Left ventricle myocardium inferior (tissue), 1 donor: ENCODE measurements around the gene BRME1. TPM values are rescaled to one million over a fixed set of nuclear protein-coding genes. Genes with fewer than 3 reads are reported as not detected.
A peak's percentile ranks its signal among the peaks of the same experiment; 100 is the strongest.

Experiments used
- DNase-seq: peaks from one replicate; pipeline ENCODE4 v3.0.0-alpha.2; 2020
- H3K27ac ChIP-seq: fragments of 200-600 bp; replicated peaks from 2 replicates; pipeline ENCODE4 v1.8.0; 2021
- H3K27me3 ChIP-seq: fragments of 200-600 bp; 2 replicates; pipeline ENCODE4 v1.8.0; 2021; ENCODE audit warnings: low read depth
- H3K36me3 ChIP-seq: fragments of 200-600 bp; 2 replicates; pipeline ENCODE4 v1.8.0; 2021
- H3K4me1 ChIP-seq: fragments of 200-600 bp; 2 replicates; pipeline ENCODE4 v1.8.0; 2021
- H3K4me3 ChIP-seq: fragments of 200-600 bp; 2 replicates; pipeline ENCODE4 v1.8.0; 2021; ENCODE audit warnings: mild to moderate bottlenecking, moderate library complexity
- H3K9me3 ChIP-seq: fragments of 200-600 bp; replicated peaks from 2 replicates; pipeline ENCODE4 v1.8.0; 2021
- intact Hi-C: fragments of 100-400 bp; cut with micrococcal nuclease; formaldehyde crosslinking; loops from one replicate; pipeline ENCODE4 v1.11.0; 2022
- total RNA-seq: library from RNA; stranded (reverse); fragmentation: NEBNext Ultra II Directional; extraction: Animal tissue kit (Norgen Biotek cat#: 25700); gene quantifications from one replicate; pipeline ENCODE4 v1.2.1, GENCODE V29; 2021
- TF ChIP-seq, protein P1 (sequence below): fragments of 200-600 bp; IDR thresholded peaks from 2 replicates; pipeline ENCODE4 v1.8.0; 2021; ENCODE audit warnings: antibody characterized with exemption, mild to moderate bottlenecking, borderline replicate concordance
- donor health status: DM: no; HTN: yes; CAD: no; lungs with severe emphysema.

Gene BRME1
- total RNA-seq, 1 donor from 2014 or later, result 0.82 TPM

DNA sequence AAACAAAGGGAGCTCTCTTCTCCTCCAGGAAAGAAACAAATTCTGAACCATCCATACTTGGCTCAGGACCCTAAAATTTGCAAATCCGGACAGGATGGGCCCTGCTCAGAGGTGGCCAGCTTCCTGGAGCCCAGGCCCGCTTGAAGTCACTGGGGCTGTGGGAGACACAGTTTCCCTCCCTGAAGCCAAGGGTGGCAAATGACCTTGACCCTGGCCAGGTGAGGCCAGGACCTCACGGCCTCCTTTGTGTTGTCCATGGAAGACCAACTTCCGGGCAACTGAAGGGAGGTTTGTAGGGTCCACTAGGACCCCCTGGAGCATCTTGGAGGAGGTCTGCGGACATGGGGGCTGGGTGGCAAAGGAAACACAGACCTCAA, 23.5 kb downstream of the BRME1 start:
- TF ChIP-seq, protein P1, sequence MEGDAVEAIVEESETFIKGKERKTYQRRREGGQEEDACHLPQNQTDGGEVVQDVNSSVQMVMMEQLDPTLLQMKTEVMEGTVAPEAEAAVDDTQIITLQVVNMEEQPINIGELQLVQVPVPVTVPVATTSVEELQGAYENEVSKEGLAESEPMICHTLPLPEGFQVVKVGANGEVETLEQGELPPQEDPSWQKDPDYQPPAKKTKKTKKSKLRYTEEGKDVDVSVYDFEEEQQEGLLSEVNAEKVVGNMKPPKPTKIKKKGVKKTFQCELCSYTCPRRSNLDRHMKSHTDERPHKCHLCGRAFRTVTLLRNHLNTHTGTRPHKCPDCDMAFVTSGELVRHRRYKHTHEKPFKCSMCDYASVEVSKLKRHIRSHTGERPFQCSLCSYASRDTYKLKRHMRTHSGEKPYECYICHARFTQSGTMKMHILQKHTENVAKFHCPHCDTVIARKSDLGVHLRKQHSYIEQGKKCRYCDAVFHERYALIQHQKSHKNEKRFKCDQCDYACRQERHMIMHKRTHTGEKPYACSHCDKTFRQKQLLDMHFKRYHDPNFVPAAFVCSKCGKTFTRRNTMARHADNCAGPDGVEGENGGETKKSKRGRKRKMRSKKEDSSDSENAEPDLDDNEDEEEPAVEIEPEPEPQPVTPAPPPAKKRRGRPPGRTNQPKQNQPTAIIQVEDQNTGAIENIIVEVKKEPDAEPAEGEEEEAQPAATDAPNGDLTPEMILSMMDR, result no peak
- Histone ChIP-seq H3K27ac (peak overlapping the region; percentile 74), H3K4me1 (peaks cover 35% of the 10 kb centered on the region), H3K36me3 (no peaks in the 10 kb centered on the region), H3K4me3 (no peak overlapping the region), H3K27me3 (no peaks in the 10 kb centered on the region), H3K9me3 (no peaks in the 10 kb centered on the region)
- intact Hi-C loops, result no loop called here
- DNase-seq, result no peak

DNA sequence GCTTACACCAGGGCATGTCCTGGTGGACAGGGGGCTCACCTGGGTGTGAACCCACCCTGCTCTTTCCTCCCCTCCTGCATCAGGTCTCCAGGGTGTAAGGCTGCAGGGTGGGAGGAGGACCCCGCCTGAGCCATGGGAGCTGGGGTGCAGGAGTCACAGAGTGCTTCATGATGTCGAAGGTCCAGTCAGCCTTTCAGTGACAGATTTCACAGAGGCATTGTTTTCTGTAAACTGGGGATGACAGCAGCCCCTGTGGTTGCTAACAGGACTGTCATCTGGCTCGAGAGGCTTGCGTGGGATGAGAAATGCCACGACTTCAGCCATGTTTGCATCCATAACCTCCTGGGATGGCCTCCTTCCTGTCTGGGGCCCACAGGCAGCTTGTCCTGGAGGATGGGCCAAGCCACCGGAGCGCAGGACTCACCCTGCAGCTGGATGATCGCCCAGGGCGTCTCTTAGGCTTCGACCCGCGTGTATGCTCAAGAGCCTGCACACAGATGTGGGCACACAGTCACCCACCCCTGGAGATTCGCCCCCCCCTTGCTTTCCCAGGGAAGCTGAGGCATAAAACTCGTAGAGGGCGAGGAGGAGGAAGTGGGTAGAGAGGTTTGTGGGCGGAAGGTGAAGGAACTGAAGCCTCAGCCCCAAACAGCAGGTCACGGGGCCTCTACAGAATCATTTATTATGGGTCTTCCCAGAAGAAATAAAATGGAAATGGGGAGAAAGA, 24.1 kb downstream of the BRME1 start:
- Histone ChIP-seq H3K9me3 (no peaks in the 10 kb centered on the region), H3K4me1 (peaks cover 35% of the 10 kb centered on the region), H3K36me3 (no peaks in the 10 kb centered on the region), H3K27ac (peak overlapping the region; percentile 74), H3K27me3 (no peaks in the 10 kb centered on the region), H3K4me3 (no peak overlapping the region)
- DNase-seq, result no peak
- TF ChIP-seq, protein P1, result no peak
- intact Hi-C loops, result no loop called here

DNA sequence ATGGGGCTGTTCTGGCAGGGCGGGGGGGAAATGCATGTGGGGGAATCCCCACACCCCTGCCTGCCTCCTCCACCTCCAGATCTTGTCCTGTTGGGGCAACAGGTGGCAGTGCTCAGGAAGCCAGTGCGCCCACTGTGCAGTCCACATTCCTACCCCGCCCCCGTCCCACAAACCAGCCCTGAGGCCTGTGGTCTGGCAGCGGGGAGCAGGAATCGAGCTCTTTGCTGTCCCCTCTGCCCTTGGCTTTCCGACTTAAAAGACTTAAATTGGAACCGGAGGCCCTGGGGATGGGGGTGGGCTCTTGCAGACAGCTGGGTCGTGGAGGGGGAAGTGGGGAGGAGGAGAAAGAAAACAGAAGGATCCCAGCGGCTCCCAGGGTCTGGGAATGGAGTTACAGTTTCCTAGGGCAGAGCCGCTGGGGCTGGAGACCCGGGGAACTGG, 24.6 kb downstream of the BRME1 start:
- no peaks in the 10 kb centered on the region for H3K9me3 ChIP-seq
- H3K27ac ChIP-seq, result peak overlapping the region; percentile 74
- H3K4me1 ChIP-seq, result peaks cover 35% of the 10 kb centered on the region
- intact Hi-C loops, result no loop called here
- H3K27me3 ChIP-seq, result no peaks in the 10 kb centered on the region
- no peaks in the 10 kb centered on the region for H3K36me3 ChIP-seq
- TF ChIP-seq, protein P1, result no peak
- DNase-seq, result no peak
- H3K4me3 ChIP-seq, result no peak overlapping the region

- TF ChIP-seq, protein P1, result peak; percentile 100
- DNase-seq, result peak; percentile 98
- intact Hi-C loops, result no loop called here
- Histone ChIP-seq H3K27me3 (no peaks in the 10 kb centered on the region), H3K4me1 (peaks cover 35% of the 10 kb centered on the region), H3K27ac (peak overlapping the region; percentile 74), H3K4me3 (peak overlapping the region; percentile 47), H3K36me3 (no peaks in the 10 kb centered on the region), H3K9me3 (no peaks in the 10 kb centered on the region)
Observed at GRCh38 chr19:13880059-13881043, 25.6 kb downstream of the BRME1 start.

GRCh38 chr19:13877303-13877702, 28.6 kb downstream of the BRME1 start:
- no peak for DNase-seq
- Histone ChIP-seq H3K36me3 (no peaks in the 10 kb centered on the region), H3K4me1 (peaks cover 35% of the 10 kb centered on the region), H3K27me3 (no peaks in the 10 kb centered on the region), H3K27ac (no peak overlapping the region), H3K9me3 (no peaks in the 10 kb centered on the region), H3K4me3 (no peak overlapping the region)
- intact Hi-C loops, result no loop called here
- TF ChIP-seq, protein P1, result no peak
